Astrocyte of the cerebellum (primary cell): ENCODE results near the gene HDAC4.

Experiments
- DNase-seq: peaks from one replicate; pipeline ENCODE4 v3.0.0-alpha.2; 2011; ENCODE audit warnings: low read depth
- H3K4me3 ChIP-seq: 2 replicates; pipeline ENCODE4 v1.5.1; 2011; ENCODE audit warnings: mild to moderate bottlenecking, low read depth, low read length, moderate library complexity
- CTCF ChIP-seq: IDR thresholded peaks from 2 replicates; pipeline ENCODE4 v1.5.1; 2012; ENCODE audit warnings: low read length, low read depth, moderate library complexity, mild to moderate bottlenecking; ENCODE audit errors: missing control alignments
- in situ Hi-C: cut with HindIII; loops from 2 replicates; pipeline ENCODE4 v1.10.0; 2017; ENCODE audit warnings: low sequenced_read_pairs

The HDAC4 gene

GRCh38 chr2:239129147-239129920 lies 271.5 kb downstream of the HDAC4 start:
- no peak overlapping the region for H3K4me3 ChIP-seq
- in situ Hi-C loops: loop anchor here (25.0 kb wide), 1 partner anchor 233 kb away; no protein-coding TSS in a partner anchor
- TF ChIP-seq CTCF: no peak
- no peak for DNase-seq

DNA sequence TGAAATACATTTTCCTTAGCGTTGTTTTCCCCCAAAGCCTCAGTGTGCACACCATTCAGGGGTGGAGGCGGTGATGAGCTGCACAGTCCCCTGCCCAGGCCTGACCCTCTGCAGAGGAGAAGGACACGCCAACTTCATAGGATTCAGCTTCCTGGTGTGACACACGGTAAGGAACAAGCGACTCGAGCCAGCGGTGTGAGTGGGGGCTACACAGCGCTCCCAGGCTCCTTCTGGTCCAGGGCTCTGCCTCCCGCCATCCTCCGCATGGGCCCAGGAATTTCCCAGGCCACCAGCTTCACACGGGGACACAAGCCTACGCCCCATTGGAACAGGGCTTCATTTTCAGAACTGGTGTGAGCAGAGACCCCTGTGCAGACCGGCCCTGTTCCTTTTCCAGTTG lies 272.1 kb downstream of the HDAC4 start:
- DNase-seq: no peak
- in situ Hi-C loops: loop anchor here (25.0 kb wide), 1 partner anchor 234 kb away; no protein-coding TSS in a partner anchor
- no peak for TF ChIP-seq CTCF

DNA sequence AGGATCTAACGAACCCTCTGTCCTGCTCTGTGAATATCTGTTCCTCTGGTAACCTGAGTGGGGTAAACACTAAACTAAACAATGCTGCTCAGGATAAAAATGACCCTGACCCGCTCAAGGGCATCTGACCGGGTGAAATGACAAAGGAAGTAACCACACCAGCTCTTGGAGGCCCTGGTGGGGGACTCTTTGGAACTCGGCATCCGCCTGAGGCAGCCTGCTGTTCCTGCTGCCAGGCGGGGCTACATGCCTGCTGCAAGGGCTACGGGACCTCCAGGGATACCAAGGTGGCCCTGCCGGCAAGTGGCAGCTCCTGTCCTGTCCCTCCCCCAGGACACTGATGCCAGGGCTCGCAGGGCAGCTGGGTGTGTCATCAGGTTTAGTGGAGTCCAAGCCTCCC lies 273.3 kb downstream of the HDAC4 start:
- DNase-seq: no peak
- in situ Hi-C loops: loop anchor here (25.0 kb wide), 1 partner anchor 235 kb away; no protein-coding TSS in a partner anchor
- no peak overlapping the region for H3K4me3 ChIP-seq
- no peak for TF ChIP-seq CTCF

More for the DNA sequence above, 272.1 kb downstream of the HDAC4 start:
- H3K4me3 ChIP-seq: no peak overlapping the region

- no peak overlapping the region for H3K4me3 ChIP-seq
- no peak for TF ChIP-seq CTCF
- in situ Hi-C loops: loop anchor here (25.0 kb wide), 1 partner anchor 236 kb away; no protein-coding TSS in a partner anchor
- DNase-seq: no peak
Measured at GRCh38 chr2:239125726-239126675, 274.8 kb downstream of the HDAC4 start.

DNA sequence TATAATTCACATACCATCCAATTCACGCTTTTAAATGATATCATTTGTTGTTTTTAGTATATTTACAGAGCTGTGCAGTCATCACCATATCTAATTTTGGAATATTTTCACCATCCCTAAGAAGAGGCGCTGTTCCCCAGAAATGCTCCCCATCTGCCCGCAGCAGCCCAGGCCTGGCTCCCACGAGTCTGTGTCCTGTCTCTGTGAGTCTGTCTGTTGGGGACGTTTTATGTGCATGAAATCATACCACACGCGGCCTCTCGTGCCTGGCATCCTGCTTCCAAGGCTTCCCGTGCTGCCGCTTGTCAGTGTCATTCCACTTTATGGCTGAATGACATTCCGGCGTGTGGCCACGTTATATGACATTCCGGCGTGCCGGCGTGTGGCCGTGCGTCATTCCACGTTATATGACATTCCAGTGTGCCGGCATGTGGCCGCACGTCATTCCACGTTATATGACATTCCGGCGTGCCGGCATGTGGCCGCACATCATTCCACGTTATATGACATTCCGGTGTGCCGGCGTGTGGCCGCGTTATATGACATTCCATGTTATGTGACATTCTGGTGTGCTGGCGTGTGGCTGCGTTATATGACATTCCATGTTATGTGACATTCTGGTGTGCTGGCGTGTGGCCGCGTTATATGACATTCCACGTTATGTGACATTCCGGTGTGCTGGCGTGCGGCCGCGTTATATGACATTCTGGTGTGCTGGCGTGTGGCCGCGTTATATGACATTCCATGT lies 276.5 kb downstream of the HDAC4 start:
- in situ Hi-C loops: no loop called here
- no peak for DNase-seq
- no peak for TF ChIP-seq CTCF
- H3K4me3 ChIP-seq: no peak overlapping the region
